Gastrocnemius medialis (tissue), 4 donors: Measurements from ENCODE around the gene SIK2. TPM values are rescaled to one million over a fixed set of nuclear protein-coding genes. Genes with fewer than 3 reads are reported as not detected.

Source experiments
- ATAC-seq, 2 donors: fragments of 150-250 bp; one replicate each; pipeline ENCODE4 v1.9.1; 2016
- DNase-seq, 2 donors: peaks; one replicate each; pipeline ENCODE4 v3.0.0-alpha.2; 2019
- H3K27ac ChIP-seq, 4 donors: fragments of 200-600 bp; sonication (generic); 1 replicate in 1 of 4; 2 replicates in 3 of 4; pipeline ENCODE4 v1.5.1; 2016 to 2018; ENCODE audit warnings: mild to moderate bottlenecking in 2 of 4, moderate library complexity in 1 of 4
- H3K27me3 ChIP-seq, 3 donors: fragments of 200-600 bp; sonication (generic) in 2 of 3; 1 replicate in 1 of 3; 2 replicates in 2 of 3; pipeline versions ENCODE4 v1.5.1 to v1.6.0; 2016 to 2019; ENCODE audit warnings: mild to moderate bottlenecking in 1 of 3, moderate library complexity in 1 of 3
- H3K36me3 ChIP-seq, 2 donors: fragments of 200-600 bp; sonication (generic) in 1 of 2; one replicate each; pipeline ENCODE4 v1.5.1; 2017 to 2018
- H3K4me1 ChIP-seq, 2 donors: fragments of 200-600 bp; sonication (generic) in 1 of 2; one replicate each; pipeline ENCODE4 v1.5.1; 2016 to 2017; ENCODE audit warnings: mild to moderate bottlenecking in 2 of 2
- H3K4me3 ChIP-seq, 4 donors: fragments of 200-600 bp; sonication (generic) in 3 of 4; 1 replicate in 1 of 4; 2 replicates in 3 of 4; pipeline ENCODE4 v1.5.1; 2016 to 2019; ENCODE audit warnings: mild to moderate bottlenecking in 2 of 4
- H3K9me3 ChIP-seq, 3 donors: fragments of 200-600 bp; sonication (generic) in 2 of 3; 1 replicate in 1 of 3; 2 replicates in 2 of 3; pipeline ENCODE4 v1.5.1; 2016 to 2019
- CTCF ChIP-seq, 5 experiments: fragments of 450-650 bp in 3 of 5; fragments of 200-600 bp in 2 of 5; sonication (generic) in 2 of 5; IDR thresholded peaks in 4 of 5; conservative IDR thresholded peaks in 1 of 5; 1 replicate in 4 of 5; 2 replicates in 1 of 5; pipeline ENCODE4 v1.5.1; 2016 to 2019; ENCODE audit warnings: antibody characterized with exemption in 5 of 5, mild to moderate bottlenecking in 3 of 5, moderate library complexity in 3 of 5
- POLR2A ChIP-seq, 2 donors: fragments of 450-650 bp; IDR thresholded peaks; one replicate each; pipeline ENCODE4 v1.6.1; 2017; ENCODE audit warnings: antibody characterized with exemption in 2 of 2, mild to moderate bottlenecking in 2 of 2, moderate library complexity in 2 of 2
- in situ Hi-C, 4 donors: fragments of 200-750 bp; cut with MboI; loops; one replicate each; pipeline versions ENCODE4 v1.15.0 to v1.8.0; 2017; ENCODE audit warnings: low sequenced_read_pairs in 4 of 4
- intact Hi-C: fragments of 100-400 bp; cut with DNase I; formaldehyde crosslinking; loops from one replicate; pipeline ENCODE4 v1.15.1; 2023; ENCODE audit warnings: low total_unique reads
- total RNA-seq, 4 donors: library from RNA; depleted of rRNA; stranded (reverse); fragments of >200 nt; gene quantifications; one replicate each; pipeline versions ENCODE4 v1.1.0 to v1.2.3, GENCODE V29; 2016

Gene SIK2
- total RNA-seq, 4 donors from 2014 or later, result 16.5 to 98.7 (median 43.8) TPM

DNA sequence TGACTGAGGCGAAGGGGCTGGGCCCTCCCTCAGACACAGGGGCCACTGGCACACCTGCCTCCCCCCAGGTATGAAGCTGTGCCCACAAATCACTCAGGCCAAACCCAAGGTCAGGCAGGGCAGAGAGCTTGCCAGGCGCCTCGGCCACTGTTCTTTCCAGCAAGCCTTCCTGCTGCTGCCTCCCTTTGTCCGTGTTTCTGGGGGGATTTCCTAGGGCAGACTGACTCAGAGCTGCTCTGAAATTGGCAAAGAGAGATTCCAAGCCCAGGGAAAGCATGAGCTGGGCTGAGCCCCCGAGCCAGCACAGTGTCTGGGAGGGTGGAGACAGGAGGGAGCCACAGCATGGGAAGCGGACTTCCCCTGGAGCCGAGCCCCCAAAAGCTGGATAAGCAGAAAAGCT is 130.8 kb downstream of the SIK2 start:
- Histone ChIP-seq H3K27me3 (no peaks in the 10 kb centered on the region), H3K27ac (peak overlapping the region; percentile 85 to 97 (median 96)), H3K4me3 (peak overlapping the region in 2 of 4 donors; percentile 5 to 22), H3K9me3 (no peaks in the 10 kb centered on the region), H3K36me3 (no peaks in the 10 kb centered on the region), H3K4me1 (peaks cover 89 to 90% of the 10 kb centered on the region in 2 donors)
- intact Hi-C loops (loop anchor here (5.0 kb wide), 2 partner anchors 94 to 179 kb away; partner anchors contain the start of genes CRYAB and HSPB2), in situ Hi-C loops (no loop called here)
- DNase-seq, result peak; percentile 4 to 56
- ATAC-seq, result no peak
- TF ChIP-seq CTCF (IDR thresholded peaks at IDR 0.05 in 4 of 5, conservative IDR thresholded peaks at IDR 0.05 in 1 of 5) (no peak), POLR2A (IDR thresholded peaks at IDR 0.05) (peak in 1 of 2 donors; percentile 5)

DNA sequence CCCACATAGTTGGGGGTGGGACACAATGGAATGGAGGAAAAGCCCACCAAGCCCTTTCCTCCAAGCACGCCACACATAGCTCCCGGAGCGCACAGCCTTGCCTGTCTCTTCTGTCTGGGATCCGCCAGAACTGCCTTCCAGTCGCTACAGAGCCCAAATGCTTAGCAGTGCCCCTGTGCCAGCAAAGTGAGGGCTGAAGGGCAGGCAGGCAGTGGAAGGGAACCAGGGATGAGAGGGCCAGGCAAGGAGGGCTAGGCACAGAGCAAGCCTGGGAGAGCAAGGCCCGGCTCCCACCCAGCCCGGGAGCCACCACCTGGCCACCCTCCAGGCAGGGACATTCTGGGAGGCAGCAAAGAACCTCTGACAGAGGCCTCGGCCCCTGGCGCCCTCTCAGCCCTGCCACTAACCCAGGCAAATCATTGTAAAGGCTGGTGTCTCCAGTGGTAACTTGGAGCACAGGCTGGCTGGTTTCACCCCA is 131.4 kb downstream of the SIK2 start:
- Histone ChIP-seq H3K4me1 (peaks cover 96% of the 10 kb centered on the region in 2 donors), H3K36me3 (no peaks in the 10 kb centered on the region), H3K9me3 (no peaks in the 10 kb centered on the region), H3K4me3 (peak overlapping the region in 2 of 4 donors; percentile 5 to 22), H3K27me3 (no peaks in the 10 kb centered on the region), H3K27ac (peak overlapping the region; percentile 85 to 97 (median 96))
- no peak for TF ChIP-seq POLR2A (IDR thresholded peaks at IDR 0.05)
- TF ChIP-seq CTCF (IDR thresholded peaks at IDR 0.05 in 4 of 5, conservative IDR thresholded peaks at IDR 0.05 in 1 of 5), result no peak
- intact Hi-C loops, result loop anchor here (2.0 to 5.0 kb wide), 3 partner anchors 94 to 179 kb away; partner anchors contain the start of genes CRYAB, HSPB2 and SIK2
- in situ Hi-C loops, result no loop called here
- DNase-seq (peak; percentile 16 to 63), ATAC-seq (peak in 1 of 2 donors; percentile 5)

- no peak for DNase-seq
- in situ Hi-C loops, result no loop called here
- TF ChIP-seq POLR2A (IDR thresholded peaks at IDR 0.05) (no peak), CTCF (IDR thresholded peaks at IDR 0.05 in 4 of 5, conservative IDR thresholded peaks at IDR 0.05 in 1 of 5) (no peak)
- peak overlapping the region in 1 of 4 donors; percentile 52 for H3K4me3 ChIP-seq
- peak overlapping the region; percentile 85 to 97 (median 96) for H3K27ac ChIP-seq
- H3K27me3 ChIP-seq, result no peaks in the 10 kb centered on the region
- H3K36me3 ChIP-seq, result no peaks in the 10 kb centered on the region
- H3K4me1 ChIP-seq, result peaks cover 92 to 94% of the 10 kb centered on the region in 2 donors
- intact Hi-C loops, result loop anchor here (2.0 to 5.0 kb wide), 3 partner anchors 93 to 178 kb away; partner anchors contain the start of genes CRYAB, HSPB2 and SIK2
- H3K9me3 ChIP-seq, result no peaks in the 10 kb centered on the region
- no peak for ATAC-seq
These were observed 132.1 kb downstream of the SIK2 start for GRCh38 chr11:111734101-111734953.

DNA sequence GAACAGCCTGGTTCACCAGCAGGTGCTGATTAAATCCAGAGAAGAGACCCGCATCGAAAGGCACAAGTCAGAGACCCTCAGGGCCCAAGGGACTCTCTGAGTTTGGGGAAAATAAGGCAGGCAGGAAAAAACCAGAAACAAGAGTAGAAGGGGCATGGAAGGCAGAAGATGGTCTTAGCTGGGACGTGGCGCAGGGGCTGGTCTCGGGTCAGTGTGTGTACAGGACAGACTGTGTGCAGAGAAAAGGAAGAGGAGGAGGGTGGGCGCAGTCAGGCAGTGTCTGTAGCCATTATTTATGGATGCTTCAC is 132.7 kb downstream of the SIK2 start:
- H3K4me1 ChIP-seq, result peaks cover 87 to 88% of the 10 kb centered on the region in 2 donors
- no peaks in the 10 kb centered on the region for H3K36me3 ChIP-seq
- TF ChIP-seq POLR2A (IDR thresholded peaks at IDR 0.05) (no peak), CTCF (IDR thresholded peaks at IDR 0.05 in 4 of 5, conservative IDR thresholded peaks at IDR 0.05 in 1 of 5) (no peak)
- ATAC-seq (no peak), DNase-seq (no peak)
- peak overlapping the region in 2 of 4 donors; percentile 42 to 52 for H3K4me3 ChIP-seq
- peak overlapping the region; percentile 85 to 97 (median 96) for H3K27ac ChIP-seq
- intact Hi-C loops, result loop anchor here (2.0 to 5.0 kb wide), 3 partner anchors 92 to 177 kb away; partner anchors contain the start of genes CRYAB, HSPB2 and SIK2
- no peaks in the 10 kb centered on the region for H3K27me3 ChIP-seq
- in situ Hi-C loops, result no loop called here
- H3K9me3 ChIP-seq, result no peaks in the 10 kb centered on the region
